ENCODE measurements around the gene PSMA6.

The PSMA6 gene

DNA sequence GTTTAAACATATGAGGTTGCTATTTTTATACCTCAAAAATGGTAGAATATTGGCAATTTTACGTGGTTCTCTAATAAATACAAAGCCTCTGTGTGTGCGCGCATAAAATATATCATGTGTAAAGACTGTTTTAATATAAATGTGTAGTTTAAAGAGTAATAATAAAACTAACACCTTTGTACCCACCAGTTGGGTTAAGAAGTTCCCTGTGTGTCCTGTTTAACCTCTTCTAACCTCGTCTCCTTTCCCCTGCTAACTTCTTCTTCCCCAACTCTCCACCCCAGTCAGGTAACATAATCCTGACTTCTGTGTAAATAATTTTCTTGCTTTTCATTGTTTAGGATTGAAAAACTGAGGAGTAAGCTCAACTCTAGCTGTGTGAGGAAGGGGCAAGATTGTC lies 47.6 kb upstream of the PSMA6 start:
- no peak overlapping the region for H3K27ac ChIP-seq (ENCODE audit: low read length)
- H3K27me3 ChIP-seq (replicated peaks; ENCODE audit: insufficient read depth, low read length), result no peaks in the 10 kb centered on the region
- 0 out of 2 replicates have a peak, but pooled peaks cover 9% of the 10 kb centered on the region for H3F3A ChIP-seq (ENCODE audit: insufficient read depth, low read length)
- H3K4me2 ChIP-seq (ENCODE audit: low read depth, low read length), result no peak overlapping the region
- no peak overlapping the region for H3K9ac ChIP-seq (ENCODE audit: low read length)
- H4K20me1 ChIP-seq (ENCODE audit: insufficient read depth, low read length), result no peaks in the 10 kb centered on the region
- H3K79me2 ChIP-seq (ENCODE audit: low read length), result no peaks in the 10 kb centered on the region
- no peaks in the 10 kb centered on the region for H3K36me3 ChIP-seq (replicated peaks; ENCODE audit: insufficient read depth, low read length)
- H3K4me3 ChIP-seq (ENCODE audit: low read length), result no peak overlapping the region
- H3K9me3 ChIP-seq (replicated peaks; ENCODE audit: insufficient read depth, low read length), result no peaks in the 10 kb centered on the region
- DNase-seq, result no peak
- no peaks in the 10 kb centered on the region for H3K9me2 ChIP-seq (replicated peaks; ENCODE audit: insufficient read depth, low read length)
- 0 out of 2 replicates have a peak, but pooled peaks cover 6% of the 10 kb centered on the region for H3K4me1 ChIP-seq (ENCODE audit: low read length)
- no peak for TF ChIP-seq EZH2 (optimal IDR thresholded peaks at IDR 0.05; ENCODE audit: low read depth, low read length)
- no peak for TF ChIP-seq EZH2phosphoT487 (IDR thresholded peaks at IDR 0.05; ENCODE audit: low read length)
- TF ChIP-seq CTCF (IDR thresholded peaks at IDR 0.05; ENCODE audit: low read length), result no peak
- no peak overlapping the region for H2AFZ ChIP-seq (ENCODE audit: low read length)

DNA sequence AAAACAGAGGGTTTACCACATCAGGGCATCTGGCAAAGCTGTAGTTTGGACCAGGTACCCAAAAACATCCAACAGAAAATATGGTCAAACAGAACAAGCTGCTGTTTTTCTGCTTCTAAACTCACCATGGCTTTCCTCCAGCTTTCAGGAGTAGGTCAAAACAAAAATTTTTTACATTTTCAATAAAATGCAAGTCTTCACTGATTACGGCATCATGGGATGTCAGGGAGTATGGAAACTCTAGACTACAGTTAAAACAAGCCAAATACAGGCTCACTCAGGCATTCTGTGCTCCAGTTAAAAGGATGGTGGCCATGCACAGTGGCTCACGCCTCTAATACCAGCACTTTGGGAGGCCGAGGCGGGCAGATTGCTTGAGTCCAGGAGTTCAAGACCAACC lies 47.1 kb upstream of the PSMA6 start:
- Histone ChIP-seq H3K4me1 (ENCODE audit: low read length) (0 out of 2 replicates have a peak, but pooled peaks cover 6% of the 10 kb centered on the region), H3K9me2 (replicated peaks; ENCODE audit: insufficient read depth, low read length) (no peaks in the 10 kb centered on the region), H3K27me3 (replicated peaks; ENCODE audit: insufficient read depth, low read length) (no peaks in the 10 kb centered on the region), H3K9ac (ENCODE audit: low read length) (no peak overlapping the region), H2AFZ (ENCODE audit: low read length) (no peak overlapping the region), H4K20me1 (ENCODE audit: insufficient read depth, low read length) (no peaks in the 10 kb centered on the region), H3F3A (ENCODE audit: insufficient read depth, low read length) (0 out of 2 replicates have a peak, but pooled peaks cover 9% of the 10 kb centered on the region), H3K79me2 (ENCODE audit: low read length) (no peaks in the 10 kb centered on the region), H3K4me2 (ENCODE audit: low read depth, low read length) (no peak overlapping the region), H3K9me3 (replicated peaks; ENCODE audit: insufficient read depth, low read length) (no peaks in the 10 kb centered on the region), H3K4me3 (ENCODE audit: low read length) (no peak overlapping the region), H3K27ac (ENCODE audit: low read length) (no peak overlapping the region), H3K36me3 (replicated peaks; ENCODE audit: insufficient read depth, low read length) (no peaks in the 10 kb centered on the region)
- no peak for TF ChIP-seq CTCF (IDR thresholded peaks at IDR 0.05; ENCODE audit: low read length)
- DNase-seq, result no peak

- Histone ChIP-seq H4K20me1 (ENCODE audit: insufficient read depth, low read length) (no peaks in the 10 kb centered on the region), H3K27me3 (replicated peaks; ENCODE audit: insufficient read depth, low read length) (no peaks in the 10 kb centered on the region), H3K4me2 (ENCODE audit: low read depth, low read length) (no peak overlapping the region), H3K9me3 (replicated peaks; ENCODE audit: insufficient read depth, low read length) (no peaks in the 10 kb centered on the region), H3F3A (ENCODE audit: insufficient read depth, low read length) (0 out of 2 replicates have a peak, but pooled peaks cover 9% of the 10 kb centered on the region), H2AFZ (ENCODE audit: low read length) (no peak overlapping the region), H3K36me3 (replicated peaks; ENCODE audit: insufficient read depth, low read length) (no peaks in the 10 kb centered on the region), H3K9me2 (replicated peaks; ENCODE audit: insufficient read depth, low read length) (no peaks in the 10 kb centered on the region), H3K9ac (ENCODE audit: low read length) (no peak overlapping the region), H3K4me1 (ENCODE audit: low read length) (0 out of 2 replicates have a peak, but pooled peaks cover 6% of the 10 kb centered on the region), H3K4me3 (ENCODE audit: low read length) (no peak overlapping the region), H3K27ac (ENCODE audit: low read length) (0 out of 2 replicates have a peak overlapping the region, but pooled peaks have one; percentile 10), H3K79me2 (ENCODE audit: low read length) (no peaks in the 10 kb centered on the region)
- no peak for DNase-seq
- TF ChIP-seq CTCF (IDR thresholded peaks at IDR 0.05; ENCODE audit: low read length) (no peak), EZH2 (optimal IDR thresholded peaks at IDR 0.05; ENCODE audit: low read depth, low read length) (no peak), EZH2phosphoT487 (IDR thresholded peaks at IDR 0.05; ENCODE audit: low read length) (no peak)
These were observed 44.3 kb upstream of the PSMA6 start for GRCh38 chr14:35247777-35248475.

Data from MM.1S (cell line).